HFF-Myc (cell line): ENCODE results near the gene CPLX4.
A peak's percentile ranks its signal among the peaks of the same experiment; 100 is the strongest.

Experiments
- DNase-seq: peaks from one replicate; pipeline ENCODE4 v3.0.0-alpha.2; 2011; ENCODE audit warnings: low read depth; ENCODE audit errors: extremely low read depth
- H3K4me3 ChIP-seq: replicated peaks from 2 replicates; pipeline ENCODE4 v1.5.1; 2011; ENCODE audit warnings: low read depth, mild to moderate bottlenecking, control low read depth, low read length
- CTCF ChIP-seq: IDR thresholded peaks from 2 replicates; pipeline ENCODE4 v1.5.1; 2012; ENCODE audit warnings: mild to moderate bottlenecking, low read depth, low read length, control low read depth; ENCODE audit errors: missing control alignments

CPLX4 gene

GRCh38 chr18:59311631-59312030 is 6.8 kb downstream of the CPLX4 start:
- no peak for DNase-seq
- TF ChIP-seq CTCF: no peak

DNA sequence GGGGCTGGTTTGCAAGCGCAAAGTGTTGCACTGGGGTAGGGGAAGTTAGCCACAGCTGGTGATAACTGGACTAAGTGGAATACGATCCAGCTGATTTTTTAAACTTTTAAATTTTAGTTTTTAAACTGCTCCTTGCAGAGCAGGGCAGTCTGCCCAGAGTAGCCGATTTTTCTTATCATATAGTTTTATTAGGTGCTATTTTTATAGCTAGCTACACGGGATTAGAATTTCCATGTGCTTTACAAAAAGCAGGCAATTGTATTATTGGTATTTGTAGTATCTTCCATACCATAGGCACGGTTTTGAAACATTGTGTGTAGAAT is 9.6 kb downstream of the CPLX4 start:
- H3K4me3 ChIP-seq: peak overlapping the region; percentile 28
- no peak for DNase-seq
- TF ChIP-seq CTCF: no peak

More at GRCh38 chr18:59311631-59312030, 6.8 kb downstream of the CPLX4 start:
- no peak overlapping the region for H3K4me3 ChIP-seq

- H3K4me3 ChIP-seq: peak overlapping the region; percentile 28
- TF ChIP-seq CTCF: peak; percentile 88
- DNase-seq: peak; percentile 12
Observed at GRCh38 chr18:59308248-59308937, 10.1 kb downstream of the CPLX4 start.

DNA sequence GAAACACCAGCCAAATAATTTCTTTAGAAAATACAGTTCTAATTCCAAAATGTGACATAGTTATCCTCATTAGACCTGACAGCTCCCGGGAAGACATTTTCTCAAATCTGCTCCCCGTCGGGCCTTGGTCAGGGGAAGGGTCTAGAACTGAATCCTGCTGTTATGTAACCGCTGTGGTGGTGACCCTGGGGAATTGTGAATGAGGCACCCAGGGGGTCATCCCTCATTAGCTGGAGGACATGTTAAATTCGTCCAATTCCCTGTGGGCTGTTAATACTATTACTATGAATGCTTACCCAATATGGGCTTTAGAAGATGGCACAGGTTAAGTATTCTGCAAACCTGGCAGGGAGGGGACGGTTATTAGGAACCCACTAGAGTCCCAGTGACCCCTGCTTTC is 11.8 kb downstream of the CPLX4 start:
- TF ChIP-seq CTCF: no peak

DNA sequence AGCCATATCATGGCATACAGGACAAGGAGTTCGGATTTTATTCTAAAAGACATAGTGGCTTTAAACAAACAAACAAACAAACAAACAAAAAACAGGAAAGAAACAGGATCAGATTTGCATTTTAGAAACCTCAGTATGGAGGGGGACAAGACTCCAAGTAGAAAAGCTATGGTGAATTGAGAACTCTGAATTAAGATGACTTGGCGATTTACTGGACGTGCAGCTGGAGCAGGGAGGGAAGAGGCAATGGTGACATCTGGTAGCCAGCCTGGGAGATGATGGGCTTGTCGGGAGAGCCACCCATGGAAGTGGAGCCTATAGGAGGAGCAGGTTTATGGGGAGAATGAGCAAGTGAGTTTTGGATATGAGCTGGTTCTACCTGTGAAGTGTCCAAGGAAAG is 13.2 kb downstream of the CPLX4 start:
- no peak for DNase-seq
- TF ChIP-seq CTCF: no peak
- H3K4me3 ChIP-seq: no peak overlapping the region

More for the DNA sequence above, 11.8 kb downstream of the CPLX4 start:
- DNase-seq: no peak
- H3K4me3 ChIP-seq: no peak overlapping the region

GRCh38 chr18:59303656-59304195 is 14.7 kb downstream of the CPLX4 start:
- no peak for TF ChIP-seq CTCF
- no peak for DNase-seq
- H3K4me3 ChIP-seq: no peak overlapping the region

DNA sequence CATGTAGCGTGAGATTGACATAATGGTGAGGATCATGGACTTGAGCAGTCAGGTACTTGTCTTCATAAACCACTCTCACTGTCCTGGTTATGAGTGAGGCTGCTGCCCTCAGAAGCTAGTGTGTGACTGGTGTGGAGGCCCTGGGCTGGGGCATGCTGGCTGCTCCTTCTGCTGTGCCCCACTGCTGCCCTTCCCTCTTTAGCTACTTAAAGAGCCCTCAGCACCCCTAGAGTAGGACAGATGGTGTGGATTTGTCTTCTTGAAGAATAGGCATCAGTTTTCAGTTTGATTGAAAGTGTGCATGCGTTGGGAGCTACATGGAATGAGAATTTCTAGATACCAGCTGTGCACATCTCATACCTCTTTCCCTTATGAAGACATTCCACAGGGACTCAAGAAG is 15.4 kb downstream of the CPLX4 start:
- no peak for TF ChIP-seq CTCF
- H3K4me3 ChIP-seq: no peak overlapping the region

More for the DNA sequence above, 15.4 kb downstream of the CPLX4 start:
- no peak for DNase-seq
